Measurements from ENCODE around the gene QKI.

GRCh38 chr6:163532526-163533078, 118.1 kb downstream of the QKI start:
- TF ChIP-seq, protein P1, sequence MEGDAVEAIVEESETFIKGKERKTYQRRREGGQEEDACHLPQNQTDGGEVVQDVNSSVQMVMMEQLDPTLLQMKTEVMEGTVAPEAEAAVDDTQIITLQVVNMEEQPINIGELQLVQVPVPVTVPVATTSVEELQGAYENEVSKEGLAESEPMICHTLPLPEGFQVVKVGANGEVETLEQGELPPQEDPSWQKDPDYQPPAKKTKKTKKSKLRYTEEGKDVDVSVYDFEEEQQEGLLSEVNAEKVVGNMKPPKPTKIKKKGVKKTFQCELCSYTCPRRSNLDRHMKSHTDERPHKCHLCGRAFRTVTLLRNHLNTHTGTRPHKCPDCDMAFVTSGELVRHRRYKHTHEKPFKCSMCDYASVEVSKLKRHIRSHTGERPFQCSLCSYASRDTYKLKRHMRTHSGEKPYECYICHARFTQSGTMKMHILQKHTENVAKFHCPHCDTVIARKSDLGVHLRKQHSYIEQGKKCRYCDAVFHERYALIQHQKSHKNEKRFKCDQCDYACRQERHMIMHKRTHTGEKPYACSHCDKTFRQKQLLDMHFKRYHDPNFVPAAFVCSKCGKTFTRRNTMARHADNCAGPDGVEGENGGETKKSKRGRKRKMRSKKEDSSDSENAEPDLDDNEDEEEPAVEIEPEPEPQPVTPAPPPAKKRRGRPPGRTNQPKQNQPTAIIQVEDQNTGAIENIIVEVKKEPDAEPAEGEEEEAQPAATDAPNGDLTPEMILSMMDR (IDR thresholded peaks at IDR 0.05) = no peak
- TF ChIP-seq POLR2AphosphoS5 (IDR thresholded peaks at IDR 0.05) (no peak), POLR2A (IDR thresholded peaks at IDR 0.05) (no peak)

All from breast epithelium (tissue), 3 donors.